GM18873 (cell line): ENCODE data around the gene CTNNA2.

Experiments used
- ATAC-seq: cut with Tn5 transposase; IDR thresholded peaks from one replicate; pipeline ENCODE4 v1.9.1; 2021; ENCODE audit warnings: mild to moderate bottlenecking, moderate library complexity, moderate number of reproducible peaks; ENCODE audit not compliant: unreplicated experiment, low FRiP score

The CTNNA2 gene

DNA sequence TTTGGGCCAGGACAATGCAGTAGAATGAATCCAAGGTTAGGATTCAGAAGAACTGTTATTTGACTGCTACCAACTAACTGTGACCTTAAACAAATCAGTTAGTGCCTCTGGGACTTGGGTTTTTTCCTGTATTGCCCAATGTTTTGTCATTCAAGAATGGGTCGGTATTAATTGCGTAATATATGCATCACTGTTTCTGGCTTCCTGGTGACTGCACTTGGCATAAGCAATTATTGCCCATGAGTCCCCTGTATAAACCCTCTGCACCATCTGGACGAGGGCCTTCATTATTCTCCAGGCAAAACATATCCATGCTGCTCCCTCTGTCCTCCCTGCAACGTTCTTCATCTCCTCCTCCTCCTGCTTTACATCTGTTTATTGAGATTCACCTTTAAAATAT lies 1047.5 kb downstream of the CTNNA2 start:
- ATAC-seq, result no peak

DNA sequence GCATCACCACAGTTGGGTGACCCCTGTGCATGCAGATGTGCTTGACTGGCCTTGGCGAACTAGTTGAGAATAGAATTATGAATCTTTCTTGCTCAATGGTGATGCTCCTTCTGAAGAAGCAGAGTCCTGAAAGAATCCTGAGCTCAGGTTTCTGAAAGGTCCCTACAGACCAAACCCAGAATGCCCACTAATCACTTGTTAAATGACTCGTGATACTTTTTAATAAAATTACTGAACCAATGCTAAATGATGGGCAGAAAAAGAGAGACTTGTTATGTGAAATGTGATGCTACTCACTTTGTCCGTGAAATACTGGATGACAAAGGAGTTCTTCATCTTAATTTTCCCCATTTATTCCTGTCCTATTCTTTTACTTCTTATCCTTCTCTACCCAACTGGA lies 1055.2 kb downstream of the CTNNA2 start:
- ATAC-seq, result no peak

DNA sequence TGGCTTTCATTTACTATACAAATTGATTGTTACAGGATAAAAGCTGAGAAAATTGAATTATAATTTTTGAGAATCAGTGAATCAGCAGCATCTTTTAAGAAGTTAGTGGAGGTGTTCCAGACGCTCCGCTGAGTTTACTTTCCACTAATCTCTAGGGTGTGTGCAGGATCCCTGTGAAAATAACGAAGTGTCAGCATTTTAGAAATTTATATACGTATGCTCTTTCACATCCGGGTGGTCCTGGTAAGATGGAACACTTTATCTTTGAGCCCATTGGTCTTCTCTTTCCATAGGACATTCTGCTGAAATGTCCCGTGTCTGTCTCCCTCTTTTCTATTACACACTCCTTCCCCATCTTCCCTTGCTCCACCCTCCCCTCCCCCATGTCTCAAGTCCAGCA lies 1060.3 kb downstream of the CTNNA2 start:
- no peak for ATAC-seq

DNA sequence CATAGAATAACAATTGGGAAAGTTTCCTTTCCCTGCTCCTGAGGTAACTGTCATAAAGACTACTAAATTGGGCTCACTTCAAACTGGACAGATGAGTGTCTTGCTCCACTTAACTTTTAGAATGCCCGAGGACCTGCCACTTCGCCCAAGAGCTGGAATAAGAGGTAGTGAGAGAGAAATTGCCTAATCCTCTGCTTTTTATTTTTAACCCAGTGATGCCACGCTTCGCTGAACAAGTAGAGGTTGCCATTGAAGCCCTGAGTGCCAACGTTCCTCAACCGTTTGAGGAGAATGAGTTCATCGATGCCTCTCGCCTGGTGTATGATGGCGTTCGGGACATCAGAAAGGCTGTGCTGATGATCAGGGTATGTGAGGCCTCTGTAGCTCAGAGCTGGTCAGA lies 1061.1 kb downstream of the CTNNA2 start:
- ATAC-seq, result no peak

DNA sequence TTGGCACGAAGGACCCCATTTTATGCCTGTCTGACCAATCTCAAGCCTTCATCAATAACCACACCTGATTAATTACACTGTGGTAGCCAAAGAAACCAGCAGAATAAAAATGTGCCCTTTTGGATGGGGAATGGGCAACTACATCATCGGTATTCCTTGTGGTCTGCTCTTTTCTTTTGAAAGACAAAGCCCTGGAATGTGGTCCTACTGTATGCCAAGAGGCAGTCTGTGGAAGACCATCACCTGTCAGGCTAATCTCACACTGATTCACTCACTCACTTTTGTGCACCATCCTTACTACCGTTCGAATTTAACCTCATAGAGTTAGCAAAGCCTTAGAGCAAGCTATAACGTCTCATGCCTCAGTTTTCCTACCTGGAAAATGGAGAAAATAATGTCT lies 1066.9 kb downstream of the CTNNA2 start:
- ATAC-seq, result no peak

DNA sequence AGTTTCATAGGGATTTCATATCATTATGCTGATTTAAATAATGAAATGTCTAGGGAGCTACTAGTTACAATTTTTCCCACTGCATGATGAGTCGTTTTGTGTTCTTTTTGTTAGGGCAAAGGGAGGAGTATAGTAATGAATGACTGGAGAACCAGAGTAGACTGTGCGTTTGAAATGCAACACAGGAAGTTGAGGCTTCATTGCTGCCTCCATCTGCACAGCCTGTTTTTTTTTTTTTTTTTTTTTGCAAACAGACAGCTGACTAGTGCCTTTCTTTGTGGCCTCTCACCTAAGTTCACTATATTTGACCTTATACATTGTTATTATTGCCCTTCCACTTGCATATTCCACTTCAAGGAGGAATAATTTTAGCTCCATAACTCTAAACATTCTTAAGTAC lies 1078.4 kb downstream of the CTNNA2 start:
- ATAC-seq, result no peak

DNA sequence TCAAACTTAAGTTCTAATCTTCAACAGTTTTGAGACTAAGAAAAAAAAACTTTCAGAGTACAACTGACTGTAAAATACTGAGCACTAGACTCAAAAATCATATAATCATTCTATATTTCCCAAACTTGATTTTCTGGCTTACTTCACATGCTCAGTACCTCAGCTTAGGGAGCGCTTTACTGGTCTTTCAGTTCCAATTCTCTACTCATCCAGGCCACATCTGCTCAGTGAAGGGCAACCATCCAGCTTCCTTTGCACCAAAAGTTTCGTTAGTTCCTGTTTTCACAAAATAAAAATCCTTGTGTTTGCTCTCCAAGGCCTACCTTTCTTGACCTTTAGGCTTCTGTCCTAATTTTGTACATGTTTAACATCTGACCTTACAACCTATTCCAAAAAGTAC lies 1079.3 kb downstream of the CTNNA2 start:
- ATAC-seq, result no peak

DNA sequence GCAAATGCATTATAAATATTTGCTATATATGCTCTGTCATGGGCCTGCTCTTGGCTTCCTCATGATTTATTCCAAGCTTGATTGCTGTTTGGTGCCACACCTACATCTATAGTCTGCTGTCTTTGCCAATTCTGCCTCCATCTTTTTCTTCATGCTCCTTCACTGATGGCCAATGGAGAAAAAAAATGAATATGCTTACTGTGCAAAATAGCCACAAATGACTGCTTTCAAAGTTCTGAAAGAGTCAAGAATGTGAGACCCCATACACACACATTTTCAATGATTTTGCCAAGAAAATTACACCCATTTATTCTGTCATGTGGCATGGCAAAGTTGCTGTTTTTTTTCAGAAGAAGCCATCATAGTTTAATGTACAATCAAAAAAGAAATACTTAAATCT lies 1097.3 kb downstream of the CTNNA2 start:
- ATAC-seq, result no peak

DNA sequence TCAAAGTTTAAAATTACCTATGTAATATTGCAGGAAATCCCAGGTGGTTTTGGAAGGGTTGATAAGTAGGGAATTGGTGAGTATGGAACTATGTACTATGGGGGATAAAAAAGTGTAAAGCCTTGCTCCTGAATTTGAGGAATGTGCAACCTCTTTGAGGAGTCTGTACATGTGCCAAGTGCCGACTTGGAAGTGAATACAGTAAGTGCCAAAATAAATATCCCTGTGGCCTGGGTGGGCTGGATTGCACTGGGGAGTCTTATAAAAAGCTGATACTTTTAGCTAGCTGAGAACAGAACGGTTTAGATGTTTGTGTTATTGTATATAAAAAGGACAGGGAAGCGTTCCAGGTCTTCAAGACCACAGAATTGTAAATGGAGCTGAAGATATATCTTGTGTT lies 1108.8 kb downstream of the CTNNA2 start:
- no peak for ATAC-seq

DNA sequence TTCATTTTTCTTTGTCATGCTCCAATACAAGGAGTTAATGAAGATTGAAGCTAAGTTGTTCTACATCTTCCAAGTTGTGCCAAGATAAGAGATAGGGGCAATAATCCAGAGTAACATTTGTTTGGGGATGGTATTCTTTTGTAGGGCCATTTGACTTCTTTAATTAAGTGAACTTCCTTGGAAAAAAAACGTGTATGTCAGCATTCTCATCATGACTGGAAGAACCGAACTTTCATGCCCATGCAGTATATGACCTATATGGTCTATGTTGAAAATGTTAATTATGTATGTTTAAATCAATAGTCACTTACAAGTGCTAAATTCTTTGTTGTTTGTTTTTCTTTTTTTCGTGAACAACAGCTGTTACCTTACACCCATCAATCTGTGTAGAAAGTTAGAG lies 1111.2 kb downstream of the CTNNA2 start:
- no peak for ATAC-seq

DNA sequence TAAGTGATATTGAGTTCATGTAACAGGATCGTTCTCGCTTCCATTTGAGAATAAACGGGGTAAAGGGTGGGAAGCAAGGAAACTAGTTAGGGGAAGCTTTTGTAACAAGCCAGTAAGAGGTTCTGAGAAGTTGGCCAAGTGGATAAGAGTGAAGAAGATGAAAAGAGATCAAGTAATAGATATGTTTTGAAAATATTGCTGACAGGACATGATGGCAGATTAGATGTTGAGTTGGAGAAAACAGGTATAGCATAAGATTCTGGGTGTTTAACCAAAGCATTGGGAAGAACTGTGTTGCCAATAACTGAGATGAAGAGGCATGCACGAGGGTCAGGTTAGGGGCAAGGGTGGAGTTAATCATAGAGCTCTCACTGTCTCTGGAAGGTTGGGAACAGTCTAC lies 1121.7 kb downstream of the CTNNA2 start:
- no peak for ATAC-seq

DNA sequence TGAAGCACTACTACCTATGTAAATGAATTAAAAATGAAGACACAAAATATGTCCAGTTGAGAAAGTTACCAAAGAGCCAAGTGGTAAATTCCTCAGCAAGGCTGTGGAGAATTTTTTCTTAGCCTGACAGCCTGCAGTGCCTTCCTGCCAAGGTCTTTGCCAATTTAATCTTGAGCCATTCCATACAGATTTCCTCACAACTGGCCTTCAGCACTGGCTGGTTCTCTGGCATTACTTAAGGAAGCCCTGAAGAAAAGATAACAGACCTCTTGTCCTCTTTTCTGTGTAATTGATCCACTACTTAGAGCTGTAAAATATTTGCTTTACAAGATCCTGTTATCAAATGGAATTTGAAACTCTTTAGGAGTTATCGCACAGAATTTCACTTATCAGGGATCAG lies 1125.9 kb downstream of the CTNNA2 start:
- ATAC-seq, result no peak

DNA sequence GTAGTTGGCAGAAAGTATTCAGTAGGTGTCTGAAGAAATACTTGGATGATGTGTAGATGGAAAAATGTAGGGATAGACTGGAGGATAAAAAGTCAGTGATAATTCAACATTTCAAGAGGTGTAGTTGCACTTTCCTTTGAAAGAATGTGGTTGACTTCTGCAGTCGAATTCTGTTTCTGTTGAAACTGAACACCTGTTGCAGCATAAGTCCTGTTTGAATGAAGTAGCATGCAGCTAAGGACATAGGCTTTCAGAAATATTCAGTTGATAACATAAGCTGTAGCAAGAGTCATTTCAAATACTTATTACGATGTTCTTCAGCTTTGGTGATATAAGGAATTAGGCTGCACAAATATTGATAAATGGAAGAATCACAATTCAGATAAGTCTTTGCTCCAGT lies 1129.6 kb downstream of the CTNNA2 start:
- no peak for ATAC-seq

DNA sequence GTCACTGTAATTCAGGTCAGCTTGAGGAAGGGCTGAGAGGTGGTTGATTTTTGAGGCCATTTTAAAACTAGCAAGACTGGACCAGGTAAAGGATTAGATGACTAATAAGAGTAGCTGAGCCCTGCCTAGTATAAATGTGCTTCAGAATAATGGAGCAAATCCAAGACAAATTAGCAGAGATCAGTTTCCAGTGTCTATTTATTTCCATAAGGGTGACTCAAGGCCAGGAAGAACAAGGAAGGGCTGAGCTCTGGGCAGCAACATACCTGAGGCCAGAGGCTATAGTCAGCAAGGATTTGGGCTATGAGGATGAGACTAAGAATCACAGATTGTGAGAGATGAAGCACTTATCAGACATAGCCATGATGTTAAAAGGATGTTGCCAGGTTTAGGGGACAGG lies 1130.7 kb downstream of the CTNNA2 start:
- ATAC-seq, result no peak

DNA sequence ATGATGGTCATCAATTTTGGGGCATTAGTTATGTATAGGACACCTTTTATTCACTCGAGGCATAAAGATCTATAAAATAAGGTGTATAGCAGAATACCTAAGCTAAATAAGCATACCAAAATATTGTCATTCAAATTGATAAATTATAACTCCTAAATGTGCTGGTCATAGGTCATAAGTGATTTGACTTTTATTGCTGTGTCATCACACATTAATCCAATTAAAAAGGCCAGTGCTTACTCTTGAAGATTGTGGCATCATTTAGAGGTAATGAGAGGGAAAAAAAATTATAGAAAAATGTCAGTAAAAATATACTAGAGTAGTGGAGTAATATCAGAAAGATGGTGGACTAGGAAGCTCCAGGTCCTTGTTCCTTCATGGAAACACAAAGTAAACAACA lies 1138.6 kb downstream of the CTNNA2 start:
- no peak for ATAC-seq

DNA sequence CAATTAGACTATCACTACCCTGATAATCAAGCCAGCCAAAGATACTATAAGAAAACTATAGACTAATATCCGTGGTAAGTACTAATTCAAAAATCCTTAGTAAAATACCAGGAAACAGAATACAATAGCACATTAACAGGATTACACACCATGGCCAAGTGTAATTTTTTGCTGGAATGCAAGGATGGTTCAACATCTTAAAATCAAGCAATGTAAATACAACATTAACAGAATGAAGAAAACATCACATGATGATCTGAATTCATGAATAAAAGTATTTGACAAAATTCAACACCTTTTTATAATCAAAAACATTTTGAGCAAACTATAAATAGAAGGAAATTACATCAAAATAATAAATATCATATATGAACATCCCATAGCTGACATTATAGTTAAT lies 1142.4 kb downstream of the CTNNA2 start:
- ATAC-seq, result no peak

DNA sequence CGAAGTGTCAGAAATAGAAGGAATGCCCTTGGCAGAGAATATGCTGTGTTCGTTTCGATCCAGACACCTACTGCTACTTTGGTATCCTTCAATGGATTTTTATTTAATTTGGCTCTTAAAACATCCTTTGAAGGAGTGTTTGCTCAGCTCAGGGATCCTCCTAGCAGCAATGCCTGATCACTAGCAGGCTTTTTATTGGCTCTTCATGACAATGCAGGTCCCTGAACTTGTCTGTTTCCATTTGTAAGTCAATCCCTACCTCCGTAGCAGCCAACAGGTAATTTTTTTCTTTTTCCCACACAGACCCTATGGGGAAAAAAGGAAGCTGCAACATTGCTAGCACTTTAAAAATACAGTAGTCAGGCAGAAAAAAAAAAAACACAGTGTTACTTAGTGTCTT lies 1157.9 kb downstream of the CTNNA2 start:
- no peak for ATAC-seq

DNA sequence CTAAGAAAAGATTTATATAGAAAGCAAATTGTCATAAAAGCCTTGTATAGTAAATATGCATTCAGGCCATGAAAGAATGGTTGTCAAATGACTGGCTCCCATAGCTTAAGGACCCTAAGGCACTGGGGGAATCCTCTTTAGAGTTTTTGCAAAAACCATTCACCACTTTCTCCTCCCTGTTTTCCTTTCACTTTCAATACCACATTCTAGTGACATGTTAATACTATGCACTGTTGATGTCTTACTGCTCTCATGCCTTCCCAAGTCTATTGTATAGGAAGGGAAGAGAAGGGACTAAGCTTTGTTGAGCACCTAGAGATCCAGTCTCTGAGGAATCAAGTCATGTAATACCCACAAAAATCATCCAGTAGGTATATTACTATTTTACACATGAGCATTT lies 1174.7 kb downstream of the CTNNA2 start:
- ATAC-seq, result no peak

DNA sequence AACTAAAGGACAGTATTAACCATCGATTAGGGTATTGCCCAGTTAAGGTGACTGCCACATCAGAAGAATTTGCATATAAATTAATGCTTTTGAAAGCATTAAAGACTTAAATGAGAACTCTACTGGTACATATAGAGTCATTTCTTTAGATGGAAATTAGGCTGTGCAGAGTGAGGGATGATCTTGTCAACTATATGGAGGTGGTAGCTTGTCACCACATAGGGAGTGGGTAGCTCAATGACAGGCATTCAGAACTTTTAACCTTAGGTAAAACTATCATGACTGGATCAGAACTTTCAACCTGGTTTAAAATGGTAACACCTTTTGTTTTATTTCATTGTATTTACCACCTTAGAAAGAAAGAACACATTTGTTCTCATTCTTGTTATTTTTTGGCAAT lies 1176.3 kb downstream of the CTNNA2 start:
- no peak for ATAC-seq
